ENCODE data around the gene MYLIP. TPM values are rescaled to one million over a fixed set of nuclear protein-coding genes. Genes with fewer than 3 reads are reported as not detected.
A peak's percentile ranks its signal among the peaks of the same experiment; 100 is the strongest.

MYLIP gene
- total and polyA plus RNA-seq, 12 donors = 6.9 to 22.5 (median 12.8) TPM

DNA sequence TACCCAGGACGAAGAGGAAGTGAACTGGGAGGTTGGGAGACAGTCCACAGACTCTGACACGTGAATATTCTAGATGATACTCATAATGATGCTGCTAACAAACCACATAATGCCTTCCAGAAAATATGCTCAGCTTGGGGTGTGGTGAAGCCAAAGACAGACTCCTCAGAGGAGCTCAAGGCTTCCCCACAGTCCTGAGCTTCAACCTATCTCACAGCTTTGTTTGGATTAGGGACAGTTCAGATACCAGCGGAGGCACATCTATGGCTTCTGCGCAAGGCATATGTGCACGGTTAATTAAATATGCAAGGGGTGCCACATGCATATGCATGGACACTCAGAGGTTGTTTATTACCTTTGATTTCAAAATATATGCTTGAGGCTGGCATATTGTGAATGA lies 30.7 kb upstream of the MYLIP start:
- WGBS, 2 donors = 89 to 91% methylated on average over 5 of the region's 5 CpGs
- intact Hi-C loops (cut with DNase I) = no loop called here
- TF ChIP-seq, protein P1, sequence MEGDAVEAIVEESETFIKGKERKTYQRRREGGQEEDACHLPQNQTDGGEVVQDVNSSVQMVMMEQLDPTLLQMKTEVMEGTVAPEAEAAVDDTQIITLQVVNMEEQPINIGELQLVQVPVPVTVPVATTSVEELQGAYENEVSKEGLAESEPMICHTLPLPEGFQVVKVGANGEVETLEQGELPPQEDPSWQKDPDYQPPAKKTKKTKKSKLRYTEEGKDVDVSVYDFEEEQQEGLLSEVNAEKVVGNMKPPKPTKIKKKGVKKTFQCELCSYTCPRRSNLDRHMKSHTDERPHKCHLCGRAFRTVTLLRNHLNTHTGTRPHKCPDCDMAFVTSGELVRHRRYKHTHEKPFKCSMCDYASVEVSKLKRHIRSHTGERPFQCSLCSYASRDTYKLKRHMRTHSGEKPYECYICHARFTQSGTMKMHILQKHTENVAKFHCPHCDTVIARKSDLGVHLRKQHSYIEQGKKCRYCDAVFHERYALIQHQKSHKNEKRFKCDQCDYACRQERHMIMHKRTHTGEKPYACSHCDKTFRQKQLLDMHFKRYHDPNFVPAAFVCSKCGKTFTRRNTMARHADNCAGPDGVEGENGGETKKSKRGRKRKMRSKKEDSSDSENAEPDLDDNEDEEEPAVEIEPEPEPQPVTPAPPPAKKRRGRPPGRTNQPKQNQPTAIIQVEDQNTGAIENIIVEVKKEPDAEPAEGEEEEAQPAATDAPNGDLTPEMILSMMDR (IDR thresholded peaks at IDR 0.05) = no peak
- no peak for DNase-seq
- Histone ChIP-seq H3K4me3 (no peak overlapping the region), H3K9me3 (peaks cover 0 to 10% (median 0%) of the 10 kb centered on the region in 11 donors), H3K4me1 (peaks cover 0 to under 1% (median 0%) of the 10 kb centered on the region in 9 donors), H3K36me3 (no peaks in the 10 kb centered on the region), H3K27ac (no peak overlapping the region), H3K27me3 (no peaks in the 10 kb centered on the region)
- ATAC-seq = no peak

- ATAC-seq = no peak
- H3K27me3 ChIP-seq = no peaks in the 10 kb centered on the region
- TF ChIP-seq, protein P1 (IDR thresholded peaks at IDR 0.05) = no peak
- peaks cover 0 to 10% (median 0%) of the 10 kb centered on the region in 11 donors for H3K9me3 ChIP-seq
- intact Hi-C loops (cut with DNase I) = no loop called here
- WGBS, 2 donors = 83 to 84% methylated on average over 3 of the region's 3 CpGs
- peaks cover 0 to 16% (median 3%) of the 10 kb centered on the region in 9 donors for H3K4me1 ChIP-seq
- no peak overlapping the region for H3K27ac ChIP-seq
- H3K4me3 ChIP-seq = no peak overlapping the region
- no peaks in the 10 kb centered on the region for H3K36me3 ChIP-seq
- DNase-seq = no peak
Measured at GRCh38 chr6:16102208-16102607, 26.7 kb upstream of the MYLIP start.

- TF ChIP-seq, protein P1 (IDR thresholded peaks at IDR 0.05) = no peak
- no peak overlapping the region for H3K4me3 ChIP-seq
- H3K27me3 ChIP-seq = no peaks in the 10 kb centered on the region
- ATAC-seq = no peak
- no peak overlapping the region for H3K27ac ChIP-seq
- peak in 1 of 2 donors; percentile 13 for DNase-seq
- H3K36me3 ChIP-seq = no peaks in the 10 kb centered on the region
- peaks cover 0 to 16% (median 5%) of the 10 kb centered on the region in 9 donors for H3K4me1 ChIP-seq
- intact Hi-C loops (cut with DNase I) = no loop called here
- H3K9me3 ChIP-seq = peaks cover 0 to 10% (median 0%) of the 10 kb centered on the region in 11 donors
- WGBS, 2 donors = 65 to 75% methylated on average over 7 of the region's 7 CpGs
Measured at GRCh38 chr6:16103722-16104121, 25.2 kb upstream of the MYLIP start.

GRCh38 chr6:16104624-16105433 lies 24.1 kb upstream of the MYLIP start:
- Histone ChIP-seq H3K9me3 (peaks cover 0 to 10% (median 0%) of the 10 kb centered on the region in 11 donors), H3K36me3 (no peaks in the 10 kb centered on the region), H3K27me3 (no peaks in the 10 kb centered on the region), H3K27ac (no peak overlapping the region), H3K4me3 (no peak overlapping the region), H3K4me1 (peaks cover 0 to 27% (median 14%) of the 10 kb centered on the region in 9 donors)
- TF ChIP-seq, protein P1 (IDR thresholded peaks at IDR 0.05) = no peak
- DNase-seq (no peak), ATAC-seq (no peak)
- 82 to 83% methylated on average over 12 of the region's 12 CpGs for WGBS, 2 donors
- intact Hi-C loops (cut with DNase I) = no loop called here

Data from heart right ventricle (tissue), 16 donors.